Measurements from ENCODE around the gene CYP2W1.

DNA sequence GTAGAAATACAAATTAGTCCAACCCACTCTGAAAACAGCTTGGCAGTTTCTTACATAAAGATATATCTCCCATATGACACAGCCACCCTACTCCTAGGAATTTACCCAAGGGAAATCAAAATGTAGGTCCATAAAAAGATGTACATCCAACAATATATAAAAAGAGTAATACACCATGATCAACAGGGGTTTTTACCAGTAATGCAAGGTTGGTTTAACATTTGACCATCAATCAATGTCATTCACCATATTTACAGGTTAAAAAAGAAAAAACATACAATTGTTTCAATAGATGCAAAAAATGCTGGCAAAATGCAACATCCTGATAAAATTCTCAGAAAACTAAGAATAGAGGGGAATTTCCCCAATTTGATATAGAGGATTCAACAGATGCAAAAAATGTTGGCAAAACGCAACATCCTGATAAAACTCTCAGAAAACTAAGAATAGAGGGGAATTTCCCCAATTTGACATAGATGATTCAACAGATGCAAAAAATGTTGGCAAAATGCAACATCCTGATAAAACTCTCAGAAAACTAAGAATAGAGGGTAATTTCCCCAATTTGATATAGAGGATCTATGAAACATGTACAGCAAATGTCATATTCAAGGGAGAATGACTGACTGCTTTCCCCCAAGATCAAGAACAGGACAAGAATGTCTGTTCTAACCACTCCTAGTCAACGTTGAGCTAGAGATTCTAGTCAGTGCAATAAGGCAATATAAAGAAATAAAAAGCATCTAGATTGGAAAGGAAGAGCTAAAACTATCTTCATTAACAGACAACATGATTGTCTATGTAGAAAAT is 42.2 kb upstream of the CYP2W1 start:
- no peak for TF ChIP-seq POLR2A (IDR thresholded peaks at IDR 0.05)
- TF ChIP-seq, protein P1, sequence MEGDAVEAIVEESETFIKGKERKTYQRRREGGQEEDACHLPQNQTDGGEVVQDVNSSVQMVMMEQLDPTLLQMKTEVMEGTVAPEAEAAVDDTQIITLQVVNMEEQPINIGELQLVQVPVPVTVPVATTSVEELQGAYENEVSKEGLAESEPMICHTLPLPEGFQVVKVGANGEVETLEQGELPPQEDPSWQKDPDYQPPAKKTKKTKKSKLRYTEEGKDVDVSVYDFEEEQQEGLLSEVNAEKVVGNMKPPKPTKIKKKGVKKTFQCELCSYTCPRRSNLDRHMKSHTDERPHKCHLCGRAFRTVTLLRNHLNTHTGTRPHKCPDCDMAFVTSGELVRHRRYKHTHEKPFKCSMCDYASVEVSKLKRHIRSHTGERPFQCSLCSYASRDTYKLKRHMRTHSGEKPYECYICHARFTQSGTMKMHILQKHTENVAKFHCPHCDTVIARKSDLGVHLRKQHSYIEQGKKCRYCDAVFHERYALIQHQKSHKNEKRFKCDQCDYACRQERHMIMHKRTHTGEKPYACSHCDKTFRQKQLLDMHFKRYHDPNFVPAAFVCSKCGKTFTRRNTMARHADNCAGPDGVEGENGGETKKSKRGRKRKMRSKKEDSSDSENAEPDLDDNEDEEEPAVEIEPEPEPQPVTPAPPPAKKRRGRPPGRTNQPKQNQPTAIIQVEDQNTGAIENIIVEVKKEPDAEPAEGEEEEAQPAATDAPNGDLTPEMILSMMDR (IDR thresholded peaks at IDR 0.05), result no peak
- no peak for TF ChIP-seq POLR2AphosphoS5 (IDR thresholded peaks at IDR 0.05; ENCODE audit: insufficient read depth in 1 of 2, low read depth in 1 of 2)

Data from vagina (tissue), 2 donors.